ENCODE results near the gene EPN2.
A peak's percentile ranks its signal among the peaks of the same experiment; 100 is the strongest.
"Not testable (repeated sequence)": the region's sequence is repeated elsewhere in the genome, so short reads cannot be mapped to it uniquely, and the experiment has no call there.

Gene EPN2

DNA sequence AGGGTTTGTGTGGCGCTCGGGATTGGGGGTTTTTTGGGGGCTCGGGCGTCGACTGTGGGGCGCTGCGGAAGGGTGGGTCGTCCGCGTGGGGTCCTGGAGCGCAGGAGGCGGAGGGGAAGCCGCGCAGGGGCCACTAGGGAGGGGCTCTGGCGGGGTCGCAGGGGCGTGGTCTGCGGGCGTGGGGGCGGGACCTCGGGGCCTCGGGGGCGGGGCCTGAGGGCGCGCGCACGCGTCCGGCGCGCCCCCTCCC is at the start of gene EPN2:
TSS of gene EPN2 (plus strand) at position 228 of the 250 bp plus-strand sequence. CDS start 45,754 bp downstream, outside the sequence.
- not testable (repeated sequence) for DNase-seq

- not testable (repeated sequence) for DNase-seq
These were observed 49.0 kb upstream of the EPN2 start for GRCh38 chr17:19187883-19188869.

- not testable (repeated sequence) for DNase-seq
These were observed 48.1 kb upstream of the EPN2 start for GRCh38 chr17:19188870-19189708.

GRCh38 chr17:19189781-19190405 is 47.3 kb upstream of the EPN2 start:
- not testable (repeated sequence) for DNase-seq

- DNase-seq = not testable (repeated sequence)
These were observed 40.6 kb upstream of the EPN2 start for GRCh38 chr17:19196382-19197204.

DNA sequence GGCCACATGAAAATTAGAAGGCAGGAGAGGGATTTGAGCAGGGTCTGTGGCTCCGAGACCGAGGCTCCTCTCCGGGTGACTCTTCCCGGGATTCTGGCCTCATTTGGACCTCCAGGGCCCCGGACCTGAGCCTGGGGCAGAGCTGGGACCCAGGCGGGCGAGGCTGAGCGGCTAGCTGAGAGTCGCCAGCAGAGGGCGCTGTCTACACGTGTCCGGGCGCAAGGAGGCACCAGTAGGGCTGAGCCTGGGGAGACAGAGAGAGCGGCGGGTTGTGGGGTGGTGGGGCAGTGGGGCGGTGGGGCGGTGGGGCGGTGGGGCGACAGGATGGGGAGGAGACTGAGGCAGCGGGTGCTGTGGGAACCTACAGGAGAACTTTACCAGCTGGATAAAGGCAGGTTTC is 34.7 kb upstream of the EPN2 start:
- DNase-seq = not testable (repeated sequence)

- DNase-seq = not testable (repeated sequence)
These were observed 33.7 kb upstream of the EPN2 start for GRCh38 chr17:19203429-19203828.

- DNase-seq = not testable (repeated sequence)
These were observed 21.9 kb upstream of the EPN2 start for GRCh38 chr17:19215074-19215860.

DNA sequence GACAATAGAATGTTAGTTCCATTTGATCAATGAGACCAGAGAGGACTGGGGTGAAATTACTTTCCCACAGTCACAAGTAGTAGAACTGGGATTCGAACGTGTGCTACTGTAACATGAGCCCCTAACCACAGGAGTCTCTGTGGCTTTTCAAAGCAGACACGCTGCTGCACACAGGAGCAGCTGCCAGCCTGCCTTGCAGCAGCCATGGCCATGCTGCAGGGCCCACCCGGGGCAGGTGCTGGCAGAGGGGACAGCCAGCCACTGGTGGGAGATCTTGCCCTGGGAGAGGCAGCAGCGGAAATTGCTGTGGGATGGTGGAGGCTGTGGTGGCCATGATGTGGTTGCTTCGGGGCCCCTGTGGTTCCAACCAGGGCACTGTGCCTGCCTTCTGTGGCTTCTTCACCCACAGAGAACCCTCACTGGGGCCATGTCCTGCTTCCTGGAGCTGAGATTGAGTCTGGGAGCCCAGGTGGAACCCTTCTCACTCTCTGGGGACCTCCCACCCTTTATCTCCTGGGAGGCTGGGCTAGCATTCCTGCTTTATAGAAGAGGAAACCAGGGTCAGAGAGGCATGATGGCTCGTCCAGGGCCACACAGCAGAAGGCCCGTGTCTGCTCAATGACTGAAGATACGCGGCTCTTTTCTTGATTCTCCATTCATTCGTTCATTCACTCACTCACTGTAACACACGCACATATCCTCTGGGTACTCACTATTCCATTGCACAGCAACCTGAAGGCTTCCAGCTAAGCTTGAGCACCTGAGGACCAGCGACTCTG is 20.8 kb upstream of the EPN2 start:
- DNase-seq = not testable (repeated sequence)

DNA sequence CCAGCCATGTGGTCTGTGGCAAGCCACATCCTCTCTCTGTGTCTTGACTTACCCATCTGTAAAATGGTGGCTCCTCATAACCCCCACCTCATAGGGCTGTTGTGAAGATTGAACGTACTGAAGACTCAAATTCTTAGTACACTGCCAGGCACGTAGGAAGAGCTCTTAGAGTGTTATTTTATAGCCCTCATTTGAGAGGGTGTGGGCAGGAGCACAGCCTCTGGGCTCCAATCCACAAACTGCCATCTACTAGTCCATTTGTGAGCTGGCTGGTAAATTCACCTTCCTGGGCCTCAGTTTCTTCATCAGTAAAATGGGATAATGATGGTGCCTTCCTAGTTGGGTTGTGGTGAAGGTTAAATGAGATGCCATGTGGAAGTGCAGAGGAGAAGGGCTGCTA is 18.3 kb upstream of the EPN2 start:
- DNase-seq = not testable (repeated sequence)

GRCh38 chr17:19219384-19219783 is 17.8 kb upstream of the EPN2 start:
- DNase-seq = not testable (repeated sequence)

DNA sequence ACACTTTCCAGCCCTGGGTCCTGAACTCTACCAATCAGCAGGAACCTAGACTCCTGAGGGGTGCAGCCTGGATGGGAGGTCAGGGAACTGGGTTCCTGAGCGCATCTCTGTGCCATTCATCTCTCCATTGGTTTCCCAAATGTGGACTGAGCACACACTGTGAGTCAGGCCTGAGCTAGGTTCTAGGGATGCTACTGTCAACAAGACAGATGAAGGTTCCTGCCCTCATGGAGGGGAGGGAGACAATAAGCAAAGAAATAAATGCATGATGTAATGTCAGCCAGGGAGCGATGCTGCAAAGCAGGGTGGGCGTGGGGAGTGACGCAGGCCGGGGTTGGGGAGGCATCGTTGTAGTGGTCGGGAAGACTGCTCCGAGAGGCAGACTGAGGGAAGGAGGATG is 17.0 kb upstream of the EPN2 start:
- not testable (repeated sequence) for DNase-seq

- DNase-seq = not testable (repeated sequence)
These were observed 10.3 kb upstream of the EPN2 start for GRCh38 chr17:19226610-19227588.

GRCh38 chr17:19234676-19235075 is 2.5 kb upstream of the EPN2 start:
- not testable (repeated sequence) for DNase-seq

DNA sequence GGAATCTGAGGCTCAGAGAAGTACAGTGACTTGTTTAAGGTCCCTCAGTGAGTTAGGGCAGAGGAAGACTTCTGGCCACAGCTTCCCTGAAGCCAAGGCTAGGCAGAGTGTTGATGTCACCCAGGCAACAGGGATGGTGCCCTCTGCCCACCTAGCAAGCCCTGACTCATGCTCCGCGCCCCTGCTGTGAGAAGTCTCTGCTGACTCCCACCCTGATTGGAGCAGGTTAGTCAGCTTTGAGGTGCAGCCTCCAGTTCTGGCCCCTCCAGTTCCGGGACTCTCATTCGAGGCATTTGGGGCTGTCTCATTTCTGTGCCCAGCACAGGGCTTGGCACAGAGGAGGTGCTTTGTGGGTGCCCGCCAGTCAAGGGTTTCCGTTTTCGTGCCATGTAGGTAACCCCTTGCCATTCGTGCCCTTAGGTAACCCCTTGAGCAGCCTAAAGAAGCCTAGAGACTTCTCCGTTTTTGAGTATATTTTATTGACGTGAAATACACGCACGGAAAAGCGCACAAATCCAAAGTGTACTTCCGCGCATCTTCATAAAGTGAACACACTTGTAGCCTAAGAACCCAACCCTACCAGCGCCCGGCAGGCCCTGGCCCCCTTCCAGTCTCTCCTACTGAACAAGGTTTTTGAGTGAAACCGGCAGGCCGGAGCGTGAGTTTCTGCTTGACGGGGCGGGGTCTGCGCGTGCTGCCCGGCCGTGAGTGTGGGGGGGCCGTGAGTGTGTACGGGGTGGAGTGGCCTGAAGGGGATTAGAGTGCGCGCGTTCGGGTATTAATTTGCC is 621 bp upstream of the EPN2 start:
- not testable (repeated sequence) for DNase-seq

DNA sequence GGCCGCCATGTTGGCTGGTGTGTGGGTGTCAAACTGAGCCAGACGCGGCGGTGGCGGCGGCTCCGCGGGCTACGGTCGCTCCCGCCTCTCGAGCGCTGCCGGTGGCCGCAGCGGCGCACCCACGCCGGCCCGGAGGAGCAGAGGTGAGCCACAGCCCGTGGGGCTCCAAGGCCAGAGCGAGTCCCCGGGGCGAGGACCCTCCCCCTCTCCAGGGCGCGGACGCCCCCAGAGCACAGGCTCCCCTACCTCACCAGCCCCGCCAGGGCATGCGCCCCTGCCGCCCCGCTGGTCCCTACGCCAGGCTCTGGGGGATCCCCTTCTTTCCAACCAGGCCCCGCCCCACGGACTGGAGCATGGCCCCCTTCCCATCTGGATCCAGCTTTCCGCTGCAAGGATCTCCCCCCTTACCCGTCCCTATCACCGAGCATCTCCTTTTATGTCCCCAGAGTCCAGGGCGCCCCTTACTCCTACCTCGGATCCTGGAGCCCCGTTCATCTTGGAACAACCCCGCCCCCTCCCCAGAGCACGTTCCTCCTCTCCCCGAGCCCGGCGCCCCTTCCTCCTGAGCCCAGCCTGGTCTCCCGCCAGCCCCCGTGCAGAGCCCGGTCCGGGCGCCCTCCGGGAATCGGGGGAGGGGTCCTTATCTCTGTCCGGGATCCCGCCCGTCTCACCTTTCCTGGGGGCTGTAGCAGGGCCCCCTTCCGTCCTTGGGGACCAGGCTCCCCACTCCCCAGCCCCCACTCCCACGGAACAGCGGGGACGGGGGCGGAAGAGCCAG is 412 bp downstream of the EPN2 start:
- peak; percentile 44 for DNase-seq

GRCh38 chr17:19238167-19238505 is 970 bp downstream of the EPN2 start:
- DNase-seq = peak; percentile 27

GRCh38 chr17:19239544-19239943 is 2.4 kb downstream of the EPN2 start:
- no peak for DNase-seq
